HFFc6 (cell line): ENCODE results near the gene PTPRA. TPM values are rescaled to one million over a fixed set of nuclear protein-coding genes. Genes with fewer than 3 reads are reported as not detected.

Source experiments
- DNase-seq: peaks from one replicate; pipeline ENCODE4 v3.0.0-alpha.2; 2018
- H3K27ac Mint-ChIP-seq: 2 replicates; pipeline ENCODE4 v1.8.0; 2020; ENCODE audit warnings: mild to moderate bottlenecking, mixed read lengths
- H3K27me3 Mint-ChIP-seq: 2 replicates; pipeline ENCODE4 v1.8.0; 2021; ENCODE audit warnings: mild to moderate bottlenecking, moderate library complexity, mixed read lengths; ENCODE audit not compliant: insufficient read depth
- H3K36me3 Mint-ChIP-seq: 2 replicates; pipeline ENCODE4 v1.8.0; 2021; ENCODE audit warnings: low read depth, mixed read lengths
- H3K4me1 Mint-ChIP-seq: 2 replicates; pipeline ENCODE4 v1.8.0; 2020; ENCODE audit warnings: low read depth, mixed read lengths
- H3K4me3 Mint-ChIP-seq: 2 replicates; pipeline ENCODE4 v1.8.0; 2020; ENCODE audit warnings: mild to moderate bottlenecking, moderate library complexity, mixed read lengths
- H3K9me3 Mint-ChIP-seq: 2 replicates; pipeline ENCODE4 v1.8.0; 2020; ENCODE audit warnings: mild to moderate bottlenecking, mixed read lengths
- CTCF ChIP-seq: fragments of 200-600 bp; sonication (generic); IDR thresholded peaks from 2 replicates; pipeline ENCODE4 v1.5.0; 2021; ENCODE audit warnings: antibody characterized with exemption, mild to moderate bottlenecking
- total RNA-seq, 6 experiments: library from RNA; stranded (reverse); fragmentation: NEBNext Ultra II Directional; extraction: Animal tissue kit (Norgen Biotek cat#: 25700); gene quantifications; 2 replicates in 1 of 6; 3 replicates in 5 of 6; pipeline ENCODE4 v1.2.3, GENCODE V29; 2021

Gene PTPRA
- total RNA-seq, 6 experiments from 2014 or later = 44.3 to 54.4 (median 48.7) TPM

- H3K9me3 Mint-ChIP-seq = no peaks in the 10 kb centered on the region
- H3K4me1 Mint-ChIP-seq = peaks cover 63% of the 10 kb centered on the region
- no peaks in the 10 kb centered on the region; the same call in 1 of the 2 replicates for H3K27me3 Mint-ChIP-seq
- 0 out of 2 replicates have a peak, but pooled peaks cover 5% of the 10 kb centered on the region for H3K36me3 Mint-ChIP-seq
- DNase-seq = no peak
- peak overlapping the region; percentile 92 for H3K4me3 Mint-ChIP-seq
- no peak for TF ChIP-seq CTCF
- H3K27ac Mint-ChIP-seq = peak overlapping the region; percentile 53; the same call in 1 of the 2 replicates
Observed at GRCh38 chr20:2873747-2874041, 413 bp downstream of the PTPRA start.

- Mint-ChIP-seq H3K36me3 (0 out of 2 replicates have a peak, but pooled peaks cover 5% of the 10 kb centered on the region), H3K27ac (peak overlapping the region; percentile 9; the same call in 1 of the 2 replicates), H3K9me3 (no peaks in the 10 kb centered on the region), H3K4me3 (peak overlapping the region; percentile 92), H3K4me1 (peaks cover 64% of the 10 kb centered on the region), H3K27me3 (no peaks in the 10 kb centered on the region; the same call in 1 of the 2 replicates)
- peak; percentile 4 for DNase-seq
- TF ChIP-seq CTCF = no peak
Observed at GRCh38 chr20:2874456-2874855, 1.2 kb downstream of the PTPRA start.

GRCh38 chr20:2875690-2876203 lies 2.5 kb downstream of the PTPRA start:
- TF ChIP-seq CTCF = no peak
- H3K9me3 Mint-ChIP-seq = no peaks in the 10 kb centered on the region
- H3K36me3 Mint-ChIP-seq = 0 out of 2 replicates have a peak, but pooled peaks cover 5% of the 10 kb centered on the region
- H3K27me3 Mint-ChIP-seq = no peaks in the 10 kb centered on the region; the same call in 1 of the 2 replicates
- H3K4me3 Mint-ChIP-seq = no peak overlapping the region
- no peak for DNase-seq
- peaks cover 67% of the 10 kb centered on the region for H3K4me1 Mint-ChIP-seq
- no peak overlapping the region for H3K27ac Mint-ChIP-seq

GRCh38 chr20:2878515-2878914 lies 5.2 kb downstream of the PTPRA start:
- no peak for TF ChIP-seq CTCF
- Mint-ChIP-seq H3K9me3 (no peaks in the 10 kb centered on the region), H3K4me1 (peaks cover 48% of the 10 kb centered on the region), H3K36me3 (0 out of 2 replicates have a peak, but pooled peaks cover 5% of the 10 kb centered on the region), H3K27me3 (no peaks in the 10 kb centered on the region; the same call in 1 of the 2 replicates), H3K4me3 (no peak overlapping the region), H3K27ac (peak overlapping the region; percentile 81)
- DNase-seq = no peak

GRCh38 chr20:2879146-2879545 lies 5.9 kb downstream of the PTPRA start:
- H3K36me3 Mint-ChIP-seq = 0 out of 2 replicates have a peak, but pooled peaks cover 5% of the 10 kb centered on the region
- H3K4me1 Mint-ChIP-seq = peaks cover 54% of the 10 kb centered on the region
- peak overlapping the region; percentile 81 for H3K27ac Mint-ChIP-seq
- peak; percentile 86 for DNase-seq
- H3K9me3 Mint-ChIP-seq = no peaks in the 10 kb centered on the region
- no peak overlapping the region for H3K4me3 Mint-ChIP-seq
- no peaks in the 10 kb centered on the region; the same call in 1 of the 2 replicates for H3K27me3 Mint-ChIP-seq
- TF ChIP-seq CTCF = no peak
